Erythroblast (primary cell): ENCODE results near the gene GPR135.

ENCODE experiments used
- DNase-seq, 2 experiments: peaks; one replicate each; lab custom pipeline; 2025; lab: John Stamatoyannopoulos, UW
- GATA1 ChIP-seq: IDR thresholded peaks from 2 replicates; pipeline ENCODE4 v1.6.1; 2011; ENCODE audit warnings: low read depth, mild to moderate bottlenecking, control low read depth, low read length, moderate library complexity
- POLR2A ChIP-seq: IDR thresholded peaks from 2 replicates; pipeline ENCODE4 v1.6.1; 2011; ENCODE audit warnings: mild to moderate bottlenecking, low read length

Gene GPR135, protein sequence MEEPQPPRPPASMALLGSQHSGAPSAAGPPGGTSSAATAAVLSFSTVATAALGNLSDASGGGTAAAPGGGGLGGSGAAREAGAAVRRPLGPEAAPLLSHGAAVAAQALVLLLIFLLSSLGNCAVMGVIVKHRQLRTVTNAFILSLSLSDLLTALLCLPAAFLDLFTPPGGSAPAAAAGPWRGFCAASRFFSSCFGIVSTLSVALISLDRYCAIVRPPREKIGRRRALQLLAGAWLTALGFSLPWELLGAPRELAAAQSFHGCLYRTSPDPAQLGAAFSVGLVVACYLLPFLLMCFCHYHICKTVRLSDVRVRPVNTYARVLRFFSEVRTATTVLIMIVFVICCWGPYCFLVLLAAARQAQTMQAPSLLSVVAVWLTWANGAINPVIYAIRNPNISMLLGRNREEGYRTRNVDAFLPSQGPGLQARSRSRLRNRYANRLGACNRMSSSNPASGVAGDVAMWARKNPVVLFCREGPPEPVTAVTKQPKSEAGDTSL

DNA sequence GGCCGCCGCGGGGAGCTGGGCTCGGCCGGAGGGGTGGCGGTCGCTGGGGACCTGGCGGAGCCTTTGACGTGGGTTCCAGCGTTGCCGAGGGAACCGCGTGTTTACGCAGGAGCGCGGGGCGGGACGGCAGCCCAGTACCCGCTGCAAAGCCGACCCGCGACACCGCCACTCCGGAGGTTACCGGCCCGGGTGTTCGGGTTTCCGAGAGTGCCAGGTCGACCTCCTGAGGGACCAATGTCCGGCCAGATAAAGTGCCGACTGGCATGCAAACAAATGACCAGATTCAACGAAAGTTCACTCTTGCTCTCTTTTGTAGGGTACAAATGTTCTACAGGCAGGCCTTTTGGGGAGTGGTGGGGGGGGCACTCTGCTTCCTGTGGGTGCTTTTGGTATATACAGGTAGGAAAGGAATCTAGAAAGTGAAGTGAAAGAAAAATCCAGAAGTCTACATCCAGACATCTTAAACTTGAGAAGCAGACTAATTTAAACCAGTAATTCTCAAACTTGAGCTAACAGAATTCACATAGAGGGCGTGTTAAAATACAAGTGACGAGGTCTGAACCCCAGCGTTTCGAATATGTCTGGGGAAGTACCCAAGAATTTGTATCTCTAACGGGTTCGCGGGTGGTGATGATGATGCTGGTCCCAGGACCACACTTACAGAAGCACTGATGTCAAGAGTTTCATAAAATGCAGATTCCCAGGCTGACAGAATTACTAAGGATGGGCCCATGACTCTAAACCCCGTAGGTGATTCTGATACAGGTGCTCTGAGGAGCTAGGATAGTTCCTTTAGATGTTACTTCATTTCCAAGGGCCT lies at the start of gene GPR135:
Gene GPR135, minus strand, starts transcription at position 65 of the 820 bp plus-strand sequence. CDS start 154 bp downstream, outside the sequence.
- DNase-seq, result no peak
- no peak for TF ChIP-seq GATA1
- TF ChIP-seq POLR2A, result no peak

DNA sequence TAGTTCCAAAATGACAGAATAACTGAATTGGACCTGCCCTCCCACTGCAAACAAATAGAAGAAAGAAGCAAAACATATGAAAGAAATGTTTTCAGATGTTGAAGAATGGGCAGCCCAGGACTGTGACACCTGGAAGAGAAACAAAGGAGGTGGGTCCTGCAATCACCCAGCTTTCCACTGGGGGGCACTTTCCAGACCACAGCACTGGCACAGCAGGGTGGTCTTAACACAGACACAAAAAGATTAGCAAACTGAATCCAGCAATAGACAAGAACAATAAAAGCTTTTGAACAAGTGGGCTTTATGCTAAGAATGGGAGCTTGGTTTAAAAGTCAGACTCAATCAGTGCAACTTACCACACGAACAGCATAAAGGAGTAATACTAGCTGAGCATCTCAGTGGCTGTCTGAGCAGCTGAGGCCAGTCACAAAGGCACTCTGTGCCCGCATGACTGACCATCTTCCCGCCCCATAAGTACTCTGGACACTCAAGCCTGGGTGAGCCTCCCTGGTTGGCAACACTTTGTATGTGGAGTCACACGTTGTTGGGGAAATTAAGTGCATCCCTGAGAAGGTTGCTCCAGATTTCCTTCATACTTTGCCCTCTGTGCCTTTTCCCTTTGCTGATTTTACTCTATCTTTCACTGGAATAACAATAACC lies 46.9 kb upstream of the GPR135 start:
- DNase-seq, result peak; percentile 7 to 19

DNA sequence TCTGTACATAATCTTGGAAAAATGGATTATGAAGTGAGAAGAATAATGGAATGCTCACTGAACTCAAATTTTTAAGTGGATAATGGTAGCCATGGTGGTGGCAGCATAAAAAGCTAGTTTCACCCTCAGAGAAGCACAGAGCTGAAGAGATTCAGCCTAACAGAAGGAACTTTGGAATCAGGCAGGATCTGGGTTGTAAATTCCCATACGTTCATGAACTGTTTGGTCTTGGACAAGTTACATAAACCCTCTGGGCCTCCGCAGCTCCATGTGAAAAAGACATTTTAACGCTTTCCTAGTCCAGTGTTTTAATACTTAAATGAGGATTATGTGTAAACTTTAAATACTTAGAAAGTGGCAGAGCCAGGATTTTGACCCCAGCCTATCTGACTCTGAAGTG lies 45.8 kb upstream of the GPR135 start:
- DNase-seq, result no peak
- TF ChIP-seq POLR2A (no peak), GATA1 (no peak)

More for the DNA sequence above, 46.9 kb upstream of the GPR135 start:
- no peak for TF ChIP-seq POLR2A
- TF ChIP-seq GATA1, result no peak

DNA sequence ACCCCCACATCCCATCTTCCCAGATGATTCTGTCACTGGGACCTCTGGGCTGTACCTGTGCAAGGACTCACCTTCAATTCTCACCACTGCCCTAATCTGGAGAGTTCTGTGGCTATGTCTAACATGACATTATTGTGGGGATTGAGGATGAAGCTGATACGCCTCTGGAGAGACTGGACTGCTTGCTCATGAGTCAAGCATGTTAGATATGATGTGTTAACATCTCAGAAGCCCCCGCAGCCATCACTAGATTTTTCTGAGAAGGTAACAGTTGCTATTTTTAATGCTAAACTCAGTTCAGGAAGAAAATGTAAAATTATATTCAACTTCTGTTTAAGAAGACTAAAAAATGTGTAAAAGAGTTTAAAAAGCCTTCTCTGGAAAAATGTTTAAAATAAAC lies 44.8 kb upstream of the GPR135 start:
- TF ChIP-seq GATA1 (no peak), POLR2A (no peak)
- DNase-seq, result no peak

DNA sequence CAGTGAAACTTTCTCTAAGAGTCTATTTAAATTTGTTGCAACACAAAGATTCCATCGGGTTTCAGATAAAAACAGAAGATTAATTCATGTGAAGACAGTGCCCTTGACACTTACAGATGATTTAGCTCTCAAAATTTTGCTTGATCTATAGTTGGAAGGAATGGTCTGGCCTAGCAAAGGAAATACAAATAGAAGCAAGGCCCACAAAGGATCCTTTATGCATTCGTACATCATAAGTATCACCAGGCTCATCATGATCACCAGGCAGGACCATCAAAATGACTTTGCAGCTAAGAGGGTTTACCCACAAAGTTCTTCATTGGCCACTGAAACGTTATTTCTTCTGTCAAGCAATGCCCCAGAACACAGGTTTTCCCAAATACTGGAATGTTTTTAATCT lies 43.9 kb upstream of the GPR135 start:
- TF ChIP-seq POLR2A (no peak), GATA1 (no peak)

DNA sequence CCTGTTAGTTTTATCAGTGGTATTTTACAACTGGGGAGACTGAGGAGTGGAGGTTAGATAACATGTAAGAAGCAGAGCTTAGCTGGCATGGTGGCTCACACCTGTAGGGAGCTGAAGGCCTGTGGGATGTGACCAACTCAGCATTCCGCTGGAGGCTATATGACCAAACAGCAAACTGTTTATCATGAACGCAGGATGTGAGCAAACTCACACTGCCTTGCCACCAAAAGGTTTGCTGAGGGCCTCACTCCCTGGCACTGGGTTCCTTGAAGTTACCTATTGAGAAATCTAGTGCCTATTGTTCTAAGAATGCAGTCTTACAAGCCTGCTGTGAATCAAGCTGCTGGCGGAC lies 42.5 kb upstream of the GPR135 start:
- no peak for DNase-seq
- no peak for TF ChIP-seq POLR2A
- TF ChIP-seq GATA1, result no peak

More for the DNA sequence above, 43.9 kb upstream of the GPR135 start:
- DNase-seq, result no peak

DNA sequence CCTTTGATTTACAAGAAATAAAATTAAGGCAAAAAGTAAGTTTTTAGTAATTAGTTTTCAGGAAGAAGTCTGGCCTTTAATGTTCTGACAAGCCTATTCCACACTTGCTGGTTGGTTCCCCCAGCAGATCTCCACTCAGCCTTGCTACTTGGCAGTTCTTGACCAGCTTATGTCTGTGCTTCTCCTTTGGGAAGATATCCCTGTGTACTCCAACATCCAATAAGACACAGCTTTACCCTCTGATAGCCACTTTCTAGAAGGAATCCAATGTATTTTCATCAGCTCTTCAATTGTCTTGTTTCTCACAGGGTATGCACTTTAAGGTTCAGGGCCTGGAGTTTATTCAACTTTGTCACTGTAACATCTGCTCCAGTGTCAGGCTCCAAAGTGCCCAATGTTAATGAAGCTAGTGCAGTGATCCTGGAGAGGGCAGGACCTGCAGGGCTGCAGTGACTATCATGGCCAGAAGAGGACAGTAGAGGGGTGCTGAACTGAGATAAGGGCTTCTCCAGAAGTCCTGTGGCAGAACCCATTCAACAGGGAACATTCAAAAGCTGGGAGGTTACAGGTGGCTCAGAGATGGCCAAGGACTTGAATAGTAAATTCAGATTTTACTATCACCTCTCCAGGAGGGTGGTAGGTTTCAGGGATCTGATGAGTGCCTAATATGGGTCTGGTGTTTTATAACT lies 42.0 kb upstream of the GPR135 start:
- DNase-seq, result peak; percentile 72 to 82
- TF ChIP-seq POLR2A (no peak), GATA1 (peak; percentile 26)

DNA sequence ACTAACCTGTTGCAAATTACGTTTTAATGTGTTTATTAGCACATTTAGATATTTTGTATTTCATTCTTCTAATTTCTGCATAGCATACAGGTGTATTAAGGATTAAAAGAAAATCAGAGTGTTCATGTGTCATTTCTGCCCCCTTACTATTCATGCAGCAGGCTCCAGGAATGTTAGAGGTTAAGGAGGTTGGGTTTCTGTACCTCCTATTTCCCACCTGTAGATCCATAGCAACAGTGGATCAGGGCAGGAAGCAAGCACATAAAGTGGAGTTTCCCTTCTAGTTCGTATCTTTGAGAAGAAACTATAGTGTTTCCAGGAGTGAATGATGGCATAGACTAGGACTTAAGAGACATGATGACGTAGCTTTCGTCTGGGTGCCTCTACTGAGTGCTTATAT lies 38.1 kb upstream of the GPR135 start:
- TF ChIP-seq GATA1, result no peak
- TF ChIP-seq POLR2A, result no peak
- no peak for DNase-seq

DNA sequence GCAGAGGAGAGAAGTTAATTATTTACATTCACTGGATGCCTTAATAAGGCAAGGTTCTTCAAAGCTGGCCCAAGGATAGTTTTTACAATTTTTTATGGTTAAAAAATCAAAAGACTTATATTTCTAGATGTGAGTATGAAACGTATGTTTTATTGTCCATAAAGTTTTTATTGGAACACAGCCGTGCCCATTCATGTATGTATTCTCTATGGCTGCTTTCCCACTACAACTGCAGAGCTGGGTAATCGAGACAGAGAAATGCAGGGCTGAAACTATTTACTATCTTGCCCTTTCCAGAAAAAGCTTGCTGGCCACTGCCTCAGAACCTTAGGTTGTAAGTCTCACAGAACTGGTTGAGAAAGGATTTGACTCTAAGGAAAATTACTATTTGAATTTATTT lies 35.6 kb upstream of the GPR135 start:
- DNase-seq, result no peak
- TF ChIP-seq POLR2A (no peak), GATA1 (no peak)

DNA sequence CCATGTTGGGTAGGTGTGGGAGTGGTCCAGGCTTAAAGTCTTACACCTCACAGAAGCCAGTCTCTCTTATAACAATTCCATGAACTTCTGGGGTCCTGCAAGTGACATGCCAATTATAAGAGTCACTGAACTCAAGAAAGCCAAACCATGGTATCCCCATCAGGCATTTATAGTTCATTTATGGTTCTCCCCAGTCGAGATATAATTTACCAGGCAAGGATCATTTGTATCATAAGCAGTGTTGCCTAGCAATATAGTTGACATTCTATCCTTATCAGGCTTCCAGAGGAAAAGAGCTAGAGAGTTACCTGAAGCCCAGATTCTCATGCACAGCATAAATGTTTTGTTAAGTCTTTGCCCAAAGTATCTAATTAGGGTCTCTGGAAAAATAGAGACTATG lies 27.2 kb upstream of the GPR135 start:
- no peak for DNase-seq
- TF ChIP-seq GATA1, result no peak
- no peak for TF ChIP-seq POLR2A

DNA sequence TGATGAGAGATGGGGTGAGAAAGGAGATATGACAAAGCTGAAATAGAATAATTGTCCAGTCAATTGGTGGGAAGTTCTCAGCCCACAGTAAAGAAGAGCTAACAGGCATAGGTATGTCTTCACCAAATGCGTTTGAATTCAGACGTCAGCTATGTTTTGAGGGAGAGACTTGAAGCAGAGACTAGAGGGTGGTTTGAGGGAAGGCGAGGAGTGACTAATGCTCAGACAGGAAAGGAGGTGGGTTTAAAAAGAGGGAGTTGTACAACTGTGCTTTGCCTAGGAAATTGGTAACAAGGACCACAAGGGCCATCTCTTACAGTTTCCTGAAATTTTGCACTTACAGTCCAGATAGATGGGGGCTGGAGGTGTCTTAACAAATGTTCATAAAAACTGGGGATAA lies 25.6 kb upstream of the GPR135 start:
- TF ChIP-seq POLR2A (no peak), GATA1 (no peak)
- DNase-seq, result no peak

DNA sequence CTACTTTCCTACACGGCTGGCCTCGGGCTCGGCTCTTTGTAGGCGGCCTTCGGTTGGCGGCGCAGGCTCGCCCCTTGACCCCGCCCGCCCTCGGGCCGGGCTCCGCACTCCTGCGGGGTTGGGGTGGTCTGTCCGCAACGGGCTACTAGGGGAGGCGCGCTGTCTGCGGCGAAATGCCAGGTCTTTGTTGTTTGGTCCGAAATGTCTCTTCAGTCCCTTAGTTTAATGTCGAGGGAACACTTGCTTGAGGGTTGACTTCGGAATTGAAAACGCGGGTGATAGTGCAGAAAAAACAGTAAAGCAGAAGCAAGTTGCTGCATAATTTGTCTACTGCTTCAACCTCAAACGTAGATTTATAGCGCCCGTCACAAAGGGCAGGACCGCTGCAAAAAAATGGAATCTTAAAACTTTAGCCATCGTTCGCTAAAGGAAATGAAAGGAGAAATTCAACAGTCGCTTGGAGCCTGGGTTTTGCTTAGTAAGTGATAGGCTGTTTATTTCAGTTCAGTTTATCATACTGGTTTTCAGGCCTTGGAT lies 19.5 kb upstream of the GPR135 start:
- TF ChIP-seq GATA1 (no peak), POLR2A (no peak)
- DNase-seq, result no peak

DNA sequence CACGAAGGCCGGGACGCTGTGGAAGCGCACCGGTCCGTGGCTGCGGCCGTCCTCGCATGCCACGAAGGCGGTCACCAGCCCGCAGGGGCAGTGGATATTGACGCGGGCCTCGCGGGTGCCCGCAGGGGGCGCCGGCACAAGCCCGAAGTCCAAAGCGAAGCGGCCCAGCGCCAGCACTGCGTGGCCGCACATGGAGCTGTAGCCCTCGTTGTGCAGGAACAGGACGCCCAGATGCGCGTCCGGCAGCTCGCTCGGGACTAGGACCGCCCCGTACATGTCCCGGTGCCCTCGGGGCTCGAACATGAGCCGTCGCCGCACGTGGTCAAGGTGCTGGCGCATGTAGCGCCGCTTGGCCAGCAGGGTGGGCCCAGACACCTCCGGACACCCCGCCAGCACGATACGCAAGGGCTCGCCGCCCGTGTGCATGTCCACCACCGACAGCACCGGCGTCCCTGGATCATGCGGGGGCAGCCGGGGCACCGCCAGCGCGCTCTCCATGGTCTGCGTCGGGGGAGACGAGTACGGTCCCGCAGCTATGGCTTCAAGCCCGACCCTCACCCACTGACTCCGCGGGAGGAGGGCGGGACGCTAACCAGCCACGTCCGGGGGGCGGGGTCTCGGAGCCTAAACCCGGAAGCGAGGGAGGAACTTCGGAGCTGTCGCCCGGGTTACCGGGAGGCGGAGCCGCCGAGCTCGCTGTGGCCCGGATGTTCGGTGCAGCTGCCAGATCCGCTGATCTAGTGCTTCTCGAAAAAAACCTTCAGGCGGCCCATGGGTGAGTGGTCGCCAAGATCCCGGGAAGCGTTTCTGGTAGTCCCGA lies 18.8 kb upstream of the GPR135 start, which contains the start of the genes JKAMP and L3HYPDH:
Gene JKAMP, plus strand, starts transcription at position 699 of the 820 bp plus-strand sequence. Its CDS starts 73 bp downstream, at position 772.
Gene L3HYPDH, minus strand, starts transcription at position 590 of the 820 bp plus-strand sequence. Its CDS starts 92 bp downstream, at position 498.
- DNase-seq, result peak; percentile 96 to 97

More for the DNA sequence above, 18.8 kb upstream of the GPR135 start, which contains the start of the genes JKAMP and L3HYPDH:
- TF ChIP-seq POLR2A (peak; percentile 82), GATA1 (no peak)
